SK-N-SH (cell line): ENCODE data around the gene CCDC54.

Experiments
- GATA2 ChIP-seq: sonication (generic); formaldehyde crosslinking; IDR thresholded peaks from 2 replicates; pipeline ENCODE4 v1.5.0; 2020; ENCODE audit warnings: mild to moderate bottlenecking, missing genetic modification reagents
- JUND ChIP-seq: IDR thresholded peaks from 2 replicates; pipeline ENCODE4 v1.4.0; 2012
- NFIC ChIP-seq: IDR thresholded peaks from 2 replicates; pipeline ENCODE4 v1.4.0; 2012; ENCODE audit warnings: borderline replicate concordance
- POLR2AphosphoS5 ChIP-seq: IDR thresholded peaks from 2 replicates; pipeline ENCODE4 v1.6.1; 2012; ENCODE audit warnings: low read depth, low read length
- RXRA ChIP-seq: IDR thresholded peaks from 2 replicates; pipeline ENCODE4 v1.4.0; 2012; ENCODE audit warnings: low read depth, mild to moderate bottlenecking, borderline replicate concordance
- SMC3 ChIP-seq: IDR thresholded peaks from 2 replicates; pipeline ENCODE4 v1.6.1; 2012; ENCODE audit warnings: low read depth, low read length, improper control_type of control experiment
- TAF1 ChIP-seq: IDR thresholded peaks from 2 replicates; pipeline ENCODE4 v1.6.1; 2012; ENCODE audit warnings: low read depth, mild to moderate bottlenecking, low read length, moderate library complexity, borderline replicate concordance
- TCF12 ChIP-seq: IDR thresholded peaks from 2 replicates; pipeline ENCODE4 v1.4.0; 2012
- USF2 ChIP-seq: fragments of 150-350 bp; IDR thresholded peaks from 2 replicates; pipeline ENCODE4 v1.6.1; 2017; ENCODE audit warnings: antibody characterized with exemption, low read length, low read depth, borderline replicate concordance
- TF ChIP-seq, protein P1 (sequence below): fragments of 200-600 bp; sonication (generic); IDR thresholded peaks from 2 replicates; pipeline ENCODE4 v1.6.1; 2017; ENCODE audit warnings: antibody characterized with exemption, mild to moderate bottlenecking, moderate library complexity
- TF ChIP-seq, protein P2 (sequence below): IDR thresholded peaks from 2 replicates; pipeline ENCODE4 v1.4.0; 2012; ENCODE audit warnings: low read depth
- TF ChIP-seq, protein P3 (sequence below): IDR thresholded peaks from 2 replicates; pipeline ENCODE4 v1.6.1; 2012; ENCODE audit warnings: mild to moderate bottlenecking, low read depth, low read length, moderate library complexity
- TF ChIP-seq, protein P4 (sequence below): IDR thresholded peaks from 2 replicates; pipeline ENCODE4 v1.4.0; 2012; ENCODE audit warnings: low read depth, borderline replicate concordance
- TF ChIP-seq, protein P5 (sequence below): IDR thresholded peaks from 2 replicates; pipeline ENCODE4 v1.4.0; 2012; ENCODE audit warnings: low read depth, borderline replicate concordance

- TF ChIP-seq, protein P1, sequence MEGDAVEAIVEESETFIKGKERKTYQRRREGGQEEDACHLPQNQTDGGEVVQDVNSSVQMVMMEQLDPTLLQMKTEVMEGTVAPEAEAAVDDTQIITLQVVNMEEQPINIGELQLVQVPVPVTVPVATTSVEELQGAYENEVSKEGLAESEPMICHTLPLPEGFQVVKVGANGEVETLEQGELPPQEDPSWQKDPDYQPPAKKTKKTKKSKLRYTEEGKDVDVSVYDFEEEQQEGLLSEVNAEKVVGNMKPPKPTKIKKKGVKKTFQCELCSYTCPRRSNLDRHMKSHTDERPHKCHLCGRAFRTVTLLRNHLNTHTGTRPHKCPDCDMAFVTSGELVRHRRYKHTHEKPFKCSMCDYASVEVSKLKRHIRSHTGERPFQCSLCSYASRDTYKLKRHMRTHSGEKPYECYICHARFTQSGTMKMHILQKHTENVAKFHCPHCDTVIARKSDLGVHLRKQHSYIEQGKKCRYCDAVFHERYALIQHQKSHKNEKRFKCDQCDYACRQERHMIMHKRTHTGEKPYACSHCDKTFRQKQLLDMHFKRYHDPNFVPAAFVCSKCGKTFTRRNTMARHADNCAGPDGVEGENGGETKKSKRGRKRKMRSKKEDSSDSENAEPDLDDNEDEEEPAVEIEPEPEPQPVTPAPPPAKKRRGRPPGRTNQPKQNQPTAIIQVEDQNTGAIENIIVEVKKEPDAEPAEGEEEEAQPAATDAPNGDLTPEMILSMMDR = no peak
- no peak for TF ChIP-seq TCF12
- no peak for TF ChIP-seq GATA2 (CRISPR knock-in tag)
- TF ChIP-seq, protein P2, sequence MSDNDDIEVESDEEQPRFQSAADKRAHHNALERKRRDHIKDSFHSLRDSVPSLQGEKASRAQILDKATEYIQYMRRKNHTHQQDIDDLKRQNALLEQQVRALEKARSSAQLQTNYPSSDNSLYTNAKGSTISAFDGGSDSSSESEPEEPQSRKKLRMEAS = no peak
- TF ChIP-seq SMC3 = no peak
- TF ChIP-seq, protein P3, sequence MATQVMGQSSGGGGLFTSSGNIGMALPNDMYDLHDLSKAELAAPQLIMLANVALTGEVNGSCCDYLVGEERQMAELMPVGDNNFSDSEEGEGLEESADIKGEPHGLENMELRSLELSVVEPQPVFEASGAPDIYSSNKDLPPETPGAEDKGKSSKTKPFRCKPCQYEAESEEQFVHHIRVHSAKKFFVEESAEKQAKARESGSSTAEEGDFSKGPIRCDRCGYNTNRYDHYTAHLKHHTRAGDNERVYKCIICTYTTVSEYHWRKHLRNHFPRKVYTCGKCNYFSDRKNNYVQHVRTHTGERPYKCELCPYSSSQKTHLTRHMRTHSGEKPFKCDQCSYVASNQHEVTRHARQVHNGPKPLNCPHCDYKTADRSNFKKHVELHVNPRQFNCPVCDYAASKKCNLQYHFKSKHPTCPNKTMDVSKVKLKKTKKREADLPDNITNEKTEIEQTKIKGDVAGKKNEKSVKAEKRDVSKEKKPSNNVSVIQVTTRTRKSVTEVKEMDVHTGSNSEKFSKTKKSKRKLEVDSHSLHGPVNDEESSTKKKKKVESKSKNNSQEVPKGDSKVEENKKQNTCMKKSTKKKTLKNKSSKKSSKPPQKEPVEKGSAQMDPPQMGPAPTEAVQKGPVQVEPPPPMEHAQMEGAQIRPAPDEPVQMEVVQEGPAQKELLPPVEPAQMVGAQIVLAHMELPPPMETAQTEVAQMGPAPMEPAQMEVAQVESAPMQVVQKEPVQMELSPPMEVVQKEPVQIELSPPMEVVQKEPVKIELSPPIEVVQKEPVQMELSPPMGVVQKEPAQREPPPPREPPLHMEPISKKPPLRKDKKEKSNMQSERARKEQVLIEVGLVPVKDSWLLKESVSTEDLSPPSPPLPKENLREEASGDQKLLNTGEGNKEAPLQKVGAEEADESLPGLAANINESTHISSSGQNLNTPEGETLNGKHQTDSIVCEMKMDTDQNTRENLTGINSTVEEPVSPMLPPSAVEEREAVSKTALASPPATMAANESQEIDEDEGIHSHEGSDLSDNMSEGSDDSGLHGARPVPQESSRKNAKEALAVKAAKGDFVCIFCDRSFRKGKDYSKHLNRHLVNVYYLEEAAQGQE = no peak
- no peak for TF ChIP-seq USF2
- no peak for TF ChIP-seq RXRA
- TF ChIP-seq, protein P4, sequence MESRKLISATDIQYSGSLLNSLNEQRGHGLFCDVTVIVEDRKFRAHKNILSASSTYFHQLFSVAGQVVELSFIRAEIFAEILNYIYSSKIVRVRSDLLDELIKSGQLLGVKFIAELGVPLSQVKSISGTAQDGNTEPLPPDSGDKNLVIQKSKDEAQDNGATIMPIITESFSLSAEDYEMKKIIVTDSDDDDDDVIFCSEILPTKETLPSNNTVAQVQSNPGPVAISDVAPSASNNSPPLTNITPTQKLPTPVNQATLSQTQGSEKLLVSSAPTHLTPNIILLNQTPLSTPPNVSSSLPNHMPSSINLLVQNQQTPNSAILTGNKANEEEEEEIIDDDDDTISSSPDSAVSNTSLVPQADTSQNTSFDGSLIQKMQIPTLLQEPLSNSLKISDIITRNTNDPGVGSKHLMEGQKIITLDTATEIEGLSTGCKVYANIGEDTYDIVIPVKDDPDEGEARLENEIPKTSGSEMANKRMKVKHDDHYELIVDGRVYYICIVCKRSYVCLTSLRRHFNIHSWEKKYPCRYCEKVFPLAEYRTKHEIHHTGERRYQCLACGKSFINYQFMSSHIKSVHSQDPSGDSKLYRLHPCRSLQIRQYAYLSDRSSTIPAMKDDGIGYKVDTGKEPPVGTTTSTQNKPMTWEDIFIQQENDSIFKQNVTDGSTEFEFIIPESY = no peak
- no peak for TF ChIP-seq TAF1
- TF ChIP-seq POLR2AphosphoS5 = no peak
- TF ChIP-seq, protein P5, sequence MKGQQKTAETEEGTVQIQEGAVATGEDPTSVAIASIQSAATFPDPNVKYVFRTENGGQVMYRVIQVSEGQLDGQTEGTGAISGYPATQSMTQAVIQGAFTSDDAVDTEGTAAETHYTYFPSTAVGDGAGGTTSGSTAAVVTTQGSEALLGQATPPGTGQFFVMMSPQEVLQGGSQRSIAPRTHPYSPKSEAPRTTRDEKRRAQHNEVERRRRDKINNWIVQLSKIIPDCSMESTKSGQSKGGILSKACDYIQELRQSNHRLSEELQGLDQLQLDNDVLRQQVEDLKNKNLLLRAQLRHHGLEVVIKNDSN = no peak
- TF ChIP-seq JUND = no peak
- no peak for TF ChIP-seq NFIC
Observed at GRCh38 chr3:107407355-107407754, 30.1 kb downstream of the CCDC54 start.
